Measurements from ENCODE around the gene TELO2.

Gene TELO2

DNA sequence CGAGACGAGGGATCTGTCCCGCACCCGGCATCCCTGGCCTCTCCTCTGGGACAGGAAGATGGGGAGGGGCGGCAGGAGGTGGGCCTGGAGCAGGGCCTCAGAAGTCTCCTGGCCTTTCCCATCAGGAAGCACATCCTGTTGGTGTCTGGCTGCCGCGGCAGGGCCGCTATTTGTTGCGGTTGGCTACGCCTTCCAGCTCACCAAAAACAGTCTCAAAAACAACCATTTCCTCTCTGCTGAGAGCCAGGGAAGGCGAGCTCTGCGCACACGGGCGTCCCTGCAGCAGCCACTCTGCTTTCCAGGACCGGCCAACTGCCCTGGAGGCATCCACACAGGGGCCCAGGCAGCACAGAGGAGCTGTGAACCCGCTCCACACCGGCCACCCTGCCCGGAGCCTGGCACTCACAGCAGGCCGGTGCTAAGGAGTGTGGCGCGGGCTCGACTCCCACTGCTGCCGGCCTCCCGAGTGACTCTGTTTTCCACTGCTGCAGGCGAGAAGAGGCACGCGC is 40.3 kb downstream of the TELO2 start, which contains the start of gene TMEM204:
TMEM204 (plus strand) TSS at position 224 of the 509 bp plus-strand sequence. CDS start 610 bp downstream, outside the sequence.
- H3K4me1 ChIP-seq (ENCODE audit: insufficient read depth, low read length, severe bottlenecking), result no peaks in the 10 kb centered on the region
- H3F3A ChIP-seq (ENCODE audit: insufficient read depth, low read length), result no peaks in the 10 kb centered on the region
- H3K4me3 ChIP-seq (ENCODE audit: low read depth, low read length, poor library complexity, severe bottlenecking), result no peak within 1 kb of the TSS
- H3K36me3 ChIP-seq (ENCODE audit: insufficient read depth, low read length), result no peaks in the 10 kb centered on the region
- H3K9me2 ChIP-seq (ENCODE audit: low read depth, low read length), result no peaks in the 10 kb centered on the region
- no peak within 1 kb of the TSS for H3K27ac ChIP-seq (ENCODE audit: low read depth, low read length, poor library complexity, severe bottlenecking)
- H3K9me3 ChIP-seq (ENCODE audit: low read length), result no peaks in the 10 kb centered on the region
- H4K20me1 ChIP-seq (ENCODE audit: insufficient read depth, low read length), result no peaks in the 10 kb centered on the region
- no peaks in the 10 kb centered on the region for H3K79me2 ChIP-seq (ENCODE audit: insufficient read depth, low read length)
- H2AFZ ChIP-seq (ENCODE audit: low read length), result no peak within 1 kb of the TSS
- H3K27me3 ChIP-seq (ENCODE audit: insufficient read depth, low read length), result peaks cover 6% of the 10 kb centered on the region; the same call in 1 of the 2 replicates
- no peak for TF ChIP-seq CTCF (IDR thresholded peaks at IDR 0.05; ENCODE audit: low read length)
- TF ChIP-seq EZH2 (IDR thresholded peaks at IDR 0.05; ENCODE audit: borderline replicate concordance, low read length), result no peak
- no peak within 1 kb of the TSS for H3K9ac ChIP-seq (ENCODE audit: low read length)
- no peak within 1 kb of the TSS for H3K4me2 ChIP-seq (ENCODE audit: low read length)

- Histone ChIP-seq H3K27ac (ENCODE audit: low read depth, low read length, poor library complexity, severe bottlenecking) (no peak overlapping the region), H3K9me3 (ENCODE audit: low read length) (no peaks in the 10 kb centered on the region), H3K4me1 (ENCODE audit: insufficient read depth, low read length, severe bottlenecking) (no peaks in the 10 kb centered on the region), H4K20me1 (ENCODE audit: insufficient read depth, low read length) (no peaks in the 10 kb centered on the region), H2AFZ (ENCODE audit: low read length) (no peak overlapping the region), H3K9ac (ENCODE audit: low read length) (no peak overlapping the region), H3K4me3 (ENCODE audit: low read depth, low read length, poor library complexity, severe bottlenecking) (no peak overlapping the region), H3F3A (ENCODE audit: insufficient read depth, low read length) (no peaks in the 10 kb centered on the region), H3K36me3 (ENCODE audit: insufficient read depth, low read length) (no peaks in the 10 kb centered on the region), H3K9me2 (ENCODE audit: low read depth, low read length) (no peaks in the 10 kb centered on the region), H3K79me2 (ENCODE audit: insufficient read depth, low read length) (no peaks in the 10 kb centered on the region), H3K27me3 (ENCODE audit: insufficient read depth, low read length) (peaks cover 6% of the 10 kb centered on the region; the same call in 1 of the 2 replicates), H3K4me2 (ENCODE audit: low read length) (no peak overlapping the region)
- TF ChIP-seq CTCF (IDR thresholded peaks at IDR 0.05; ENCODE audit: low read length), result no peak
- no peak for TF ChIP-seq EZH2 (IDR thresholded peaks at IDR 0.05; ENCODE audit: borderline replicate concordance, low read length)
These were observed 41.2 kb downstream of the TELO2 start for GRCh38 chr16:1534021-1535020.

GRCh38 chr16:1535391-1536291 is 42.5 kb downstream of the TELO2 start:
- no peaks in the 10 kb centered on the region for H4K20me1 ChIP-seq (ENCODE audit: insufficient read depth, low read length)
- H3K9me3 ChIP-seq (ENCODE audit: low read length), result no peaks in the 10 kb centered on the region
- H3K79me2 ChIP-seq (ENCODE audit: insufficient read depth, low read length), result no peaks in the 10 kb centered on the region
- no peak overlapping the region for H3K4me3 ChIP-seq (ENCODE audit: low read depth, low read length, poor library complexity, severe bottlenecking)
- no peaks in the 10 kb centered on the region for H3K9me2 ChIP-seq (ENCODE audit: low read depth, low read length)
- H3K4me2 ChIP-seq (ENCODE audit: low read length), result no peak overlapping the region
- no peak overlapping the region for H3K27ac ChIP-seq (ENCODE audit: low read depth, low read length, poor library complexity, severe bottlenecking)
- H3K4me1 ChIP-seq (ENCODE audit: insufficient read depth, low read length, severe bottlenecking), result no peaks in the 10 kb centered on the region
- H3K27me3 ChIP-seq (ENCODE audit: insufficient read depth, low read length), result peaks cover 6% of the 10 kb centered on the region; the same call in 1 of the 2 replicates
- no peak overlapping the region for H3K9ac ChIP-seq (ENCODE audit: low read length)
- no peaks in the 10 kb centered on the region for H3F3A ChIP-seq (ENCODE audit: insufficient read depth, low read length)
- TF ChIP-seq CTCF (IDR thresholded peaks at IDR 0.05; ENCODE audit: low read length) (no peak), EZH2 (IDR thresholded peaks at IDR 0.05; ENCODE audit: borderline replicate concordance, low read length) (no peak)
- no peaks in the 10 kb centered on the region for H3K36me3 ChIP-seq (ENCODE audit: insufficient read depth, low read length)
- no peak overlapping the region for H2AFZ ChIP-seq (ENCODE audit: low read length)
